Right atrium auricular region (tissue), 2 donors: ENCODE measurements around the gene LMAN2. TPM values are rescaled to one million over a fixed set of nuclear protein-coding genes. Genes with fewer than 3 reads are reported as not detected.
A peak's percentile ranks its signal among the peaks of the same experiment; 100 is the strongest.

Source experiments
- DNase-seq: peaks from one replicate; pipeline ENCODE4 v3.0.0-alpha.2; 2019; ENCODE audit warnings: low spot score
- H3K27ac ChIP-seq, 2 donors: fragments of 200-600 bp; sonication (generic); 1 replicate in 1 of 2; 2 replicates in 1 of 2; pipeline ENCODE4 v1.5.1; 2016 to 2019
- H3K27me3 ChIP-seq, 2 donors: fragments of 200-600 bp; sonication (generic); one replicate each; pipeline versions ENCODE4 v1.5.1 to v1.6.0; 2017 to 2019
- H3K36me3 ChIP-seq: fragments of 200-600 bp; sonication (generic); one replicate; pipeline ENCODE4 v1.5.1; 2016
- H3K4me1 ChIP-seq, 2 donors: fragments of 200-600 bp; sonication (generic); one replicate each; pipeline versions ENCODE4 v1.5.1 to v1.6.0; 2017 to 2019
- H3K4me3 ChIP-seq, 2 donors: fragments of 200-600 bp; sonication (generic); 1 replicate in 1 of 2; 2 replicates in 1 of 2; pipeline ENCODE4 v1.5.1; 2017 to 2019; ENCODE audit warnings: mild to moderate bottlenecking in 1 of 2, moderate library complexity in 1 of 2
- H3K9me3 ChIP-seq, 2 donors: fragments of 200-600 bp; sonication (generic); one replicate each; pipeline ENCODE4 v1.5.1; 2019
- total RNA-seq, 2 donors: library from RNA; depleted of rRNA; stranded (reverse); fragments of >200 nt; gene quantifications; one replicate each; pipeline ENCODE4 v1.1.0, GENCODE V29; 2016
- TF ChIP-seq, protein P1 (sequence below), 2 donors: fragments of 200-600 bp; sonication (generic); IDR thresholded peaks; one replicate each; pipeline ENCODE4 v1.5.1; 2019; ENCODE audit warnings: antibody characterized with exemption in 2 of 2

LMAN2 gene
- total RNA-seq, 2 donors from 2014 or later = 128 to 134 TPM

DNA sequence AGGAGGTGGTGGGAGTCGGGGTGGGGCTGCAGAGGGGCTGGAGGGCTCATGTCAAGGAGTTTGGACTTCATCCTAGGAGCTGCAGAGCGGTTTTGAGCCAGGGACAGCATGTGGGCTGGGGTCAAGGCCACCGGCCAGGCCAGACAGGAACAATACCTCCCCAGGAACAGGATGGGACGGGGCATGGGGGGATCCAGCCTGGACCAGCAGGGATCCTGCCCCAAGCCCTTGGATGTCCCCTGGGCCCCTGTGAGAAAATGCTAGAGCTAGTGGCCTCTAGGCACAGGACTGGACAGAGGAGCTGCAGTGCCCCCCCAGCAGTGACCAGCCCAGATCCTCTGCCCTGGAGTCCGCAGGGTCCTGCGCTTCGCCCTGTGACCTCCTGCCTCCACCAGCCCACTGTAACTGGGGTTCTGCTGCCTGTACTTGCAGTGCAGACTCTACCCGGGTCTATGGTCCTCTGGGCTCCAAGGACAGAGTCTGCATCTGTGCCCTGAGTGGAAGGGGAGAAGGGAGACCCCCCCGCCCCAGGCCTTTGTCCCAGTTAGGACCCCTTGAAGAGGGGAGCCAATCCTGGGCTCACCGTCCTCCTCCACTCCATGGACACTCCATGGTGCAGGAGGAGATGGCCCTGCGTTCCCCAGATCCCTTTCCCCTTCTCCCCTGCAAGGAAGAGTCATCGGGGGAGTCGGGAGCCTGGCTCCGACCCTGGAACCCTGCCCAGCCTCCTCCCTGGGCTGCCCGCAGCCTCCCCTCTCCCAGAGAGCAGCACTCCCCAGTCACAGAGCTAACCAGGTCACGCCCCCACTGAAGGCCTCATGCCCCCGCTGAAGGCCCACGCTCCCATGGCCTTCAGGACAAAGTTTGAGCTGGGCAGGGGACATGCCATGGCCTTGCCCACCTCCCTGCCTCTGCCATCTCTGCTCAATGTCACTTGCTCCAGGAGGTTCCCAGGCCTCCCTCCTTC is 36.8 kb downstream of the LMAN2 start:
- H3K36me3 ChIP-seq = no peaks in the 10 kb centered on the region
- no peaks in the 10 kb centered on the region for H3K27me3 ChIP-seq
- TF ChIP-seq, protein P1, sequence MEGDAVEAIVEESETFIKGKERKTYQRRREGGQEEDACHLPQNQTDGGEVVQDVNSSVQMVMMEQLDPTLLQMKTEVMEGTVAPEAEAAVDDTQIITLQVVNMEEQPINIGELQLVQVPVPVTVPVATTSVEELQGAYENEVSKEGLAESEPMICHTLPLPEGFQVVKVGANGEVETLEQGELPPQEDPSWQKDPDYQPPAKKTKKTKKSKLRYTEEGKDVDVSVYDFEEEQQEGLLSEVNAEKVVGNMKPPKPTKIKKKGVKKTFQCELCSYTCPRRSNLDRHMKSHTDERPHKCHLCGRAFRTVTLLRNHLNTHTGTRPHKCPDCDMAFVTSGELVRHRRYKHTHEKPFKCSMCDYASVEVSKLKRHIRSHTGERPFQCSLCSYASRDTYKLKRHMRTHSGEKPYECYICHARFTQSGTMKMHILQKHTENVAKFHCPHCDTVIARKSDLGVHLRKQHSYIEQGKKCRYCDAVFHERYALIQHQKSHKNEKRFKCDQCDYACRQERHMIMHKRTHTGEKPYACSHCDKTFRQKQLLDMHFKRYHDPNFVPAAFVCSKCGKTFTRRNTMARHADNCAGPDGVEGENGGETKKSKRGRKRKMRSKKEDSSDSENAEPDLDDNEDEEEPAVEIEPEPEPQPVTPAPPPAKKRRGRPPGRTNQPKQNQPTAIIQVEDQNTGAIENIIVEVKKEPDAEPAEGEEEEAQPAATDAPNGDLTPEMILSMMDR (IDR thresholded peaks at IDR 0.05) = no peak
- H3K9me3 ChIP-seq = no peaks in the 10 kb centered on the region
- no peak overlapping the region for H3K4me3 ChIP-seq
- DNase-seq = no peak
- no peak overlapping the region for H3K27ac ChIP-seq
- peaks cover 0 to 26% of the 10 kb centered on the region in 2 donors for H3K4me1 ChIP-seq

DNA sequence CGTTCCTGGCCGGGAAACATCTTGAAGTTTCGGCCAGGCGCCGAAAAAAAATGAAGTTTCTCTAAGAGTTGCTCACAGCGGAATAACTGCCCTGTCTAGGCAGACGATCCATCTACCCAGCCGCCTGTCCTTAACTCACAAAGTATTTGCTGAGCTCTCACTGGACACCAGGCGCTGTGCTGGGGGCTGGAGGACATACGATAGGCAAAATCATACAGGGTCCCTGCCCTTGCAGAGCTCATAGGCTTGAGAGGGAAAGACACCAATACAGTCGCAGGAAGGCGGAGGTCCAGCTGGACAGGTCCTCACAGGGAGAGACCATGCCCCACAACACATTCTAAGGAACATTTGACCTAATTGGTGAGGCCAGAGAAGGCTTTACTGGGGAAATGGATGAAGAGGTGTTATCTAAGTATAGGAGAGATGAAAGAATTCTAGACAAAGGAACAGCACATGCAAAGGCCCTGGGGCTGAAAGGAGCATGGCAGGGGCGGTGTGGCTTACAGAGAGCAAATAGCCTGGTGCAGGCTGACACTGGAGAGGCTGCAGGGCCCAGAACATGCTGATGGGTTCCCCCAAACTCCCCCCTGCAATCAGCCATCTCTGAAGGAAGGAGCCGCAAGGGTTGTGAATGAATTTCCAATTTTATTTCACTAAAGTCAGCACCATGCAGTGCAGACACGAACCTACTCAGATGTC is 37.8 kb downstream of the LMAN2 start:
- H3K4me1 ChIP-seq = peaks cover 0 to 26% of the 10 kb centered on the region in 2 donors
- H3K4me3 ChIP-seq = no peak overlapping the region
- no peaks in the 10 kb centered on the region for H3K9me3 ChIP-seq
- H3K27me3 ChIP-seq = no peaks in the 10 kb centered on the region
- H3K27ac ChIP-seq = no peak overlapping the region
- H3K36me3 ChIP-seq = no peaks in the 10 kb centered on the region
- TF ChIP-seq, protein P1 (IDR thresholded peaks at IDR 0.05) = no peak
- DNase-seq = no peak

DNA sequence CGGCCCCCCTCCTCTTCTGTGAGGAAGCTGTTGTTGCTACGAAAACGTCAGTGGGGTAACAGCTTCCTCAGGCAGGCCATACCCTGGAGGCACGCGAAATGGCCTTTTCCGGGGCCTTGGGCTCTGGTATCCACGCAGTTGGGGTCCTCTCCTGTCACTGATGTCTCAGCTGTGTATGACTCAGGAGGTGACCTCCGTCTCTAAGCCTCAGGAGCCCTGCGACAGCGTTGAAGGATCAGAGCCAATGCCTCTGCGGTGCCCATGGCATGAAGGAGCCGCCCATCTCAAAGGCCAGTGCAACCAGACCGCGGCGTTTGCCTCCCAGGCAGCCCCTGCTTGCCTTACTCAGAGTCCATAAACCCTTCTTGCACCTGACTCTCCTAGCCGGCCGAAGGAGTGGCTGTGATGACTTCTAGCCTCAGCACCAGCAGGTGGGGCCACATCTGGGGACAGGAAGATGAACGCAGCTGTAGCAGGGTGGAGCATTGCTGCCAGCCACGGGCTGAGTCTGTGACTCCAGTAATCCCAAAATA is 38.8 kb downstream of the LMAN2 start:
- DNase-seq = no peak
- Histone ChIP-seq H3K4me3 (peak overlapping the region in 1 of 2 donors; percentile 58), H3K27ac (no peak overlapping the region), H3K9me3 (no peaks in the 10 kb centered on the region), H3K4me1 (peaks cover 0 to 26% of the 10 kb centered on the region in 2 donors), H3K27me3 (no peaks in the 10 kb centered on the region), H3K36me3 (no peaks in the 10 kb centered on the region)
- TF ChIP-seq, protein P1 (IDR thresholded peaks at IDR 0.05) = no peak

DNA sequence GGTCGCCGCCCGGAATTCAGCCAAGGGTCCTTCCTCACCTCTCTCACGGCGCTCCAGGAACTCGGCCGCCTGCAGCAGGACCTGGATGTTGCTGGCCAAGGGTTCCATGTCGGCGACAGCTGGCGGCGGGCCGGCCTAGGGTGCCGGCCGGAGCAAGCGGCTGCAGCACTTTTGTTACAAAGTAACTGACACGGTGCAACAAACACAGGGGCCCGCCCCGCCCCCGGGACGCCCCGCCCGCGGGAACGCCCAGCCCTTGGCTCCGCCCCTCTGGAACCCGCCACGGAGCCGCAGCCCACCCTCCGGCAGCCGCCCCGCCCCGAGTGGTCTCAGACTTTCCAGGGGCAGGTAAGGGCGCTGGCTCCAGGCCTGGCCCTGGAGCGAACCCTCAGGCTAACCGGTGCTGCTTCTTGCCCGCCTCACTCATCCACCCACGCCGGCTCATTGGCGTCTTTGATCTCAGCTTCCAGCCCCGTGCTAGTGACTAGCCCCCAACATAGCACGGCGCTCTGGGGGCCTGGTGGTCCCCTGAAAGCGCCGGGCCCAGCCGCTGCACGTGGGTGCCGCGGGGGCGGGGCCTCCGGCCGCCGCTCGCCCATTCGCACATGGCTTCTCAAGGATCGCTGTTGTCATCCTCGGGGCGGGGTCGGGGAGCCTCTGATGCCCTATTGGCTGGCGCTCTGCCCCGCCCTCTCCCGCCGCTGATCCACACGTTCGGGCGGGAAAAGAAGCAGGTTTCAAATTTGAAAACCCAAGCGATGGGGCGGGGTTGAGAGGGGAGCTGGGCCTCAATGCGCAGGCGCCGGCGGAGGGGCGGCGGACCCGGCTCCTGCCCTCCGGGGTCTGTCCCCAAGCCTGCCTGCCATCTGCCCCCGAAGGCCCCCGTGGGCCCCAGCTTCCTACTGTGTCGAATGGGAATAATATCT is 39.5 kb downstream of the LMAN2 start, which contains the start of gene MXD3:
MXD3 (minus strand) TSS at position 176 of the 926 bp plus-strand sequence; CDS start at position 108, 68 bp downstream.
- Histone ChIP-seq H3K27me3 (no peaks in the 10 kb centered on the region), H3K4me3 (peak within 1 kb of the TSS; percentile 42 to 58), H3K27ac (no peak within 1 kb of the TSS), H3K36me3 (no peaks in the 10 kb centered on the region), H3K9me3 (no peaks in the 10 kb centered on the region), H3K4me1 (peaks cover 0 to 26% of the 10 kb centered on the region in 2 donors)
- TF ChIP-seq, protein P1 (IDR thresholded peaks at IDR 0.05) = no peak
- peak; percentile 96 for DNase-seq

DNA sequence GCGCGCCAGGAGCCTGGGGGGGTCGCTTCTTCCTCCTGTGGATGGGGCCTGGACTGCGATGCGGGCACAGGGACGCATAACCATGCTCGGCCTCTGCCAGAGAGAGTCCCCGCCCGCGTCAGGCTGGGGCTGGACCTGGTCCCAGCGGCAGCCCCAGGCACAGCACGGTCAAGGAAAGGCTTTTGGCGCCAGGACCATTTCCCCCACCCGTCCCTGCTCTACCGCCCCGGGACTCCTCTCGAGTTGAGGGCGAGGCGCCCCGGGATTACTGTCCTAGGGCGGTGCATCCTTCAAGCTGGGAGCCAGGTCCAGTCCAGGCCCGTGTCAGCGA is 40.1 kb downstream of the LMAN2 start:
- no peak for DNase-seq

More for the DNA sequence above, 40.1 kb downstream of the LMAN2 start:
- peak overlapping the region; percentile 42 to 58 for H3K4me3 ChIP-seq
- no peaks in the 10 kb centered on the region for H3K9me3 ChIP-seq
- TF ChIP-seq, protein P1 (IDR thresholded peaks at IDR 0.05) = no peak
- no peak overlapping the region for H3K27ac ChIP-seq
- H3K4me1 ChIP-seq = peaks cover 0 to 26% of the 10 kb centered on the region in 2 donors
- no peaks in the 10 kb centered on the region for H3K36me3 ChIP-seq
- H3K27me3 ChIP-seq = no peaks in the 10 kb centered on the region
